ENCODE measurements around the gene COL4A4.

COL4A4 gene

DNA sequence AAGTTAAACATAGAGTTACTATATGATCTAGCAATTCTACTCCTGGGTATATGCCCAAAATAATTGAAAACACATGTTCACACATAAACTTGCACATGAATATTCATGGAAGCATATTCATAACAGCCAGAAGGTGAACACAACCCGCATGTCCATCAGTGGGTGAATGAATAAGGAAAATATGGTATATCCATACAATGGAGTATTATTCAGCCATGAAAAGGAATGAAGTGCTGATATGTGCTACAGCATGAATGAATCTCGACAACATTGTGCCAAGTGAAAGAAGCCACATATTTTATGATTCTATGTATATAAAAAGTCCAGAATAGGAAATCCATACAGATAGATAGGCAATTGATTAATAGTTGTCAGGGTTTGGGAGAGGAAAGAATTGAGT is 15.9 kb downstream of the COL4A4 start:
- Histone ChIP-seq H2AFZ (ENCODE audit: low read length) (no peak overlapping the region), H3K27me3 (replicated peaks; ENCODE audit: insufficient read depth, low read length) (no peaks in the 10 kb centered on the region), H3K79me2 (ENCODE audit: low read length) (peaks cover 1% of the 10 kb centered on the region), H4K20me1 (ENCODE audit: insufficient read depth, low read length) (no peaks in the 10 kb centered on the region), H3K4me1 (ENCODE audit: low read length) (no peaks in the 10 kb centered on the region), H3K9me2 (replicated peaks; ENCODE audit: insufficient read depth, low read length) (no peaks in the 10 kb centered on the region), H3K27ac (ENCODE audit: low read length) (no peak overlapping the region), H3K9ac (ENCODE audit: low read length) (no peak overlapping the region), H3K4me3 (ENCODE audit: low read length) (no peak overlapping the region), H3F3A (ENCODE audit: insufficient read depth, low read length) (no peaks in the 10 kb centered on the region), H3K36me3 (replicated peaks; ENCODE audit: insufficient read depth, low read length) (no peaks in the 10 kb centered on the region), H3K4me2 (ENCODE audit: low read depth, low read length) (no peak overlapping the region), H3K9me3 (replicated peaks; ENCODE audit: insufficient read depth, low read length) (no peaks in the 10 kb centered on the region)
- DNase-seq: no peak
- TF ChIP-seq, protein P1, sequence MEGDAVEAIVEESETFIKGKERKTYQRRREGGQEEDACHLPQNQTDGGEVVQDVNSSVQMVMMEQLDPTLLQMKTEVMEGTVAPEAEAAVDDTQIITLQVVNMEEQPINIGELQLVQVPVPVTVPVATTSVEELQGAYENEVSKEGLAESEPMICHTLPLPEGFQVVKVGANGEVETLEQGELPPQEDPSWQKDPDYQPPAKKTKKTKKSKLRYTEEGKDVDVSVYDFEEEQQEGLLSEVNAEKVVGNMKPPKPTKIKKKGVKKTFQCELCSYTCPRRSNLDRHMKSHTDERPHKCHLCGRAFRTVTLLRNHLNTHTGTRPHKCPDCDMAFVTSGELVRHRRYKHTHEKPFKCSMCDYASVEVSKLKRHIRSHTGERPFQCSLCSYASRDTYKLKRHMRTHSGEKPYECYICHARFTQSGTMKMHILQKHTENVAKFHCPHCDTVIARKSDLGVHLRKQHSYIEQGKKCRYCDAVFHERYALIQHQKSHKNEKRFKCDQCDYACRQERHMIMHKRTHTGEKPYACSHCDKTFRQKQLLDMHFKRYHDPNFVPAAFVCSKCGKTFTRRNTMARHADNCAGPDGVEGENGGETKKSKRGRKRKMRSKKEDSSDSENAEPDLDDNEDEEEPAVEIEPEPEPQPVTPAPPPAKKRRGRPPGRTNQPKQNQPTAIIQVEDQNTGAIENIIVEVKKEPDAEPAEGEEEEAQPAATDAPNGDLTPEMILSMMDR (IDR thresholded peaks at IDR 0.05; ENCODE audit: low read length): no peak
- no peak for TF ChIP-seq EZH2phosphoT487 (IDR thresholded peaks at IDR 0.05; ENCODE audit: low read length)
- TF ChIP-seq EZH2 (optimal IDR thresholded peaks at IDR 0.05; ENCODE audit: low read depth, low read length): no peak

DNA sequence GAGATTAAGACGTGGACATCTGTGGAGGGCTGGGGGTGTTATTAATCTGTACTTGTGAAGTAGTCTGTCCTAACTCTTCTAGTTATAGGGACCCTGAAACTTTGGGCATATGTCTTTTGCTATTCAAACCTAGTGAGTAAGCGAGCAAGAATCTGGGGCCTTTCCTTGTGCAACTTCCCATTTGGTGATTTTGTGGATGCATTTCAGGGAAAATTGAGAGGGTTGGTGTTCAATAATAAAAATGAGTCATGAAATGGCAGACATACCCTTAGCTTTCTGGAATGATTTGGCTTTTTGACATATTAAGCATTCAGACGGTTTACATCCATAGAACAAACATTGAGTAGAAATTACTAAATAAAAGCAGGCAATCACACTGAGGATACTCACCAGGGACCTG is 17.0 kb downstream of the COL4A4 start:
- Histone ChIP-seq H3K9me2 (replicated peaks; ENCODE audit: insufficient read depth, low read length) (no peaks in the 10 kb centered on the region), H3F3A (ENCODE audit: insufficient read depth, low read length) (no peaks in the 10 kb centered on the region), H3K27me3 (replicated peaks; ENCODE audit: insufficient read depth, low read length) (no peaks in the 10 kb centered on the region), H2AFZ (ENCODE audit: low read length) (no peak overlapping the region), H3K9me3 (replicated peaks; ENCODE audit: insufficient read depth, low read length) (no peaks in the 10 kb centered on the region), H4K20me1 (ENCODE audit: insufficient read depth, low read length) (no peaks in the 10 kb centered on the region), H3K36me3 (replicated peaks; ENCODE audit: insufficient read depth, low read length) (no peaks in the 10 kb centered on the region), H3K27ac (ENCODE audit: low read length) (no peak overlapping the region), H3K4me1 (ENCODE audit: low read length) (no peaks in the 10 kb centered on the region), H3K79me2 (ENCODE audit: low read length) (no peaks in the 10 kb centered on the region), H3K4me3 (ENCODE audit: low read length) (no peak overlapping the region), H3K4me2 (ENCODE audit: low read depth, low read length) (no peak overlapping the region), H3K9ac (ENCODE audit: low read length) (no peak overlapping the region)
- TF ChIP-seq EZH2phosphoT487 (IDR thresholded peaks at IDR 0.05; ENCODE audit: low read length) (no peak), EZH2 (optimal IDR thresholded peaks at IDR 0.05; ENCODE audit: low read depth, low read length) (no peak)
- TF ChIP-seq, protein P1 (IDR thresholded peaks at IDR 0.05; ENCODE audit: low read length): no peak
- DNase-seq: no peak

DNA sequence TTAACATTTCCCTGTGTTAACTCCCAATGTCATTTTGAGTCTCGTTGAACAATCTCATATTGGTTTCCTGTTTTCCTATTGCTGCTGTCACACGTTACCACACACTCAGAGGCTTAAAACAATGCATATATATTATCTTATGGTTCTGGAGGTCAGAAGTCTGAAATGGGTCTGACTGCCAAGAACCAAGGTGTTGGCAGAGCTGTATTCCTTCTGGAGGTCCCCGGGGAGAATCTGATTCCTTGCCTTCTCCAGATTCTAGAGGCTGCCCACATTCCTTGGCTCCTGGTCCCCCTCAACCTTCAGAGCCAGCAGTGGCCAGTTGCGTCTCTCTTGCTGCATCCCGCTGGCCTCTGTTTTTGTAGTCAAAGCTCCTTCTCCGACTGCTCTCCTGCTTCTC is 17.5 kb downstream of the COL4A4 start:
- Histone ChIP-seq H3K27ac (ENCODE audit: low read length) (no peak overlapping the region), H2AFZ (ENCODE audit: low read length) (no peak overlapping the region), H3K4me3 (ENCODE audit: low read length) (no peak overlapping the region), H3K79me2 (ENCODE audit: low read length) (no peaks in the 10 kb centered on the region), H3K36me3 (replicated peaks; ENCODE audit: insufficient read depth, low read length) (no peaks in the 10 kb centered on the region), H3K27me3 (replicated peaks; ENCODE audit: insufficient read depth, low read length) (no peaks in the 10 kb centered on the region), H3F3A (ENCODE audit: insufficient read depth, low read length) (no peaks in the 10 kb centered on the region), H4K20me1 (ENCODE audit: insufficient read depth, low read length) (no peaks in the 10 kb centered on the region), H3K9me2 (replicated peaks; ENCODE audit: insufficient read depth, low read length) (no peaks in the 10 kb centered on the region), H3K9ac (ENCODE audit: low read length) (no peak overlapping the region), H3K9me3 (replicated peaks; ENCODE audit: insufficient read depth, low read length) (no peaks in the 10 kb centered on the region), H3K4me1 (ENCODE audit: low read length) (no peaks in the 10 kb centered on the region), H3K4me2 (ENCODE audit: low read depth, low read length) (no peak overlapping the region)
- DNase-seq: no peak
- no peak for TF ChIP-seq EZH2 (optimal IDR thresholded peaks at IDR 0.05; ENCODE audit: low read depth, low read length)
- TF ChIP-seq EZH2phosphoT487 (IDR thresholded peaks at IDR 0.05; ENCODE audit: low read length): no peak
- TF ChIP-seq, protein P1 (IDR thresholded peaks at IDR 0.05; ENCODE audit: low read length): no peak
